Kidney (tissue), 14 donors: ENCODE measurements around the gene BUD31. TPM values are rescaled to one million over a fixed set of nuclear protein-coding genes. Genes with fewer than 3 reads are reported as not detected.
"Not testable (repeated sequence)": the region's sequence is repeated elsewhere in the genome, so short reads cannot be mapped to it uniquely, and the experiment has no call there.

Experiments
- DNase-seq, 5 donors: peaks; one replicate each; pipeline ENCODE4 v3.0.0-alpha.2; 2013 to 2020
- FAIRE-seq: peaks from 2 replicates; lab custom pipeline; 2012; peaks lifted over from hg19 to GRCh38; lab: Jason Lieb, UNC
- H3K27ac ChIP-seq, 2 donors: one replicate each; pipeline ENCODE4 v1.7.0; 2013; ENCODE audit warnings: low read depth in 2 of 2, low read length in 2 of 2, inconsistent platforms in 1 of 2
- H3K27me3 ChIP-seq: one replicate; pipeline ENCODE4 v1.7.1; 2013; ENCODE audit warnings: low read length, inconsistent platforms; ENCODE audit not compliant: control insufficient read depth, insufficient read depth
- H3K36me3 ChIP-seq, 3 donors: one replicate each; pipeline versions ENCODE4 v1.7.0 to v1.7.1; 2013; ENCODE audit warnings: low read length in 3 of 3, control low read depth in 1 of 3, inconsistent platforms in 1 of 3; ENCODE audit not compliant: insufficient read depth in 3 of 3, control insufficient read depth in 2 of 3
- H3K4me1 ChIP-seq, 3 donors: one replicate each; pipeline versions ENCODE4 v1.7.0 to v1.7.1; 2013; ENCODE audit warnings: low read length in 3 of 3, inconsistent platforms in 1 of 3, low read depth in 1 of 3; ENCODE audit not compliant: control insufficient read depth in 2 of 3, insufficient read depth in 2 of 3
- H3K4me3 ChIP-seq, 3 donors: one replicate each; pipeline versions ENCODE4 v1.7.0 to v1.8.1; 2013; ENCODE audit warnings: low read length in 3 of 3, control low read depth in 1 of 3, inconsistent platforms in 1 of 3
- H3K9ac ChIP-seq, 3 donors: one replicate each; pipeline versions ENCODE4 v1.7.0 to v1.7.1; 2013; ENCODE audit warnings: low read length in 3 of 3, control low read depth in 1 of 3, inconsistent platforms in 1 of 3
- H3K9me3 ChIP-seq, 3 donors: one replicate each; pipeline versions ENCODE4 v1.7.0 to v1.7.1; 2013; ENCODE audit warnings: low read length in 3 of 3, control low read depth in 1 of 3, inconsistent platforms in 1 of 3; ENCODE audit not compliant: control insufficient read depth in 2 of 3, insufficient read depth in 1 of 3
- CTCF ChIP-seq: IDR thresholded peaks from 3 replicates; pipeline ENCODE4 v1.5.1; 2012; ENCODE audit warnings: mild to moderate bottlenecking, moderate library complexity, borderline replicate concordance; ENCODE audit not compliant: insufficient read depth; ENCODE audit errors: extremely low read depth
- intact Hi-C: fragments of 100-400 bp; cut with DNase I; formaldehyde crosslinking; loops from one replicate; pipeline ENCODE4 v1.11.1; 2022
- polyA plus RNA-seq: library from polyadenylated mRNA; stranded (reverse); fragments of 350-450 nt; fragmentation: Illumina TruSeq; extraction: RNeasy Lipid Tissue Mini Kit (QIAGEN cat#74804); gene quantifications from one replicate; pipeline ENCODE4 v1.2.3, GENCODE V29; 2014; ENCODE audit warnings: low read depth, low replicate concordance; ENCODE audit not compliant: insufficient read depth
- total RNA-seq: library from RNA; stranded (reverse); fragmentation: NEBNext Ultra II Directional; extraction: Animal tissue kit (Norgen Biotek cat#: 25700); gene quantifications from one replicate; pipeline ENCODE4 v1.2.1, GENCODE V29; 2021
- donor health status: control.
- donor health status: control.
- donor health status: control.
- donor health status: control.
- donor health status: control.
- donor health status: DM: yes; HTN: yes; CAD: no.
- donor health status: Normal renal cell carcinoma (clear cell type).

BUD31 gene
- total and polyA plus RNA-seq, 2 donors from 2014 or later: 79.0 to 141 TPM

GRCh38 chr7:99410635-99411034 is 1.9 kb downstream of the BUD31 start:
- peaks cover 0 to 23% (median 8%) of the 10 kb centered on the region in 3 donors for H3K4me1 ChIP-seq
- peaks cover 16 to 31% (median 17%) of the 10 kb centered on the region in 3 donors for H3K36me3 ChIP-seq
- TF ChIP-seq CTCF: no peak
- no peaks in the 10 kb centered on the region for H3K9me3 ChIP-seq
- intact Hi-C loops: no loop called here
- no peaks in the 10 kb centered on the region for H3K27me3 ChIP-seq
- DNase-seq: no peak
- no peak overlapping the region for H3K27ac ChIP-seq
- H3K9ac ChIP-seq: no peak overlapping the region
- no peak overlapping the region for H3K4me3 ChIP-seq
- no peak for FAIRE-seq

- FAIRE-seq, intact Hi-C loops: not testable (repeated sequence)
Observed at GRCh38 chr7:99415513-99416127, 6.9 kb downstream of the BUD31 start.

GRCh38 chr7:99418260-99418659 is 9.5 kb downstream of the BUD31 start:
- intact Hi-C loops: no loop called here
- no peak for FAIRE-seq
- peaks cover 3 to 51% (median 28%) of the 10 kb centered on the region in 3 donors for H3K36me3 ChIP-seq

More at GRCh38 chr7:99415513-99416127, 6.9 kb downstream of the BUD31 start:
- TF ChIP-seq CTCF: peak; percentile 41
- peak in 4 of 5 donors; percentile 27 to 87 (median 38) for DNase-seq
- H3K36me3 ChIP-seq: peaks cover 17 to 63% (median 37%) of the 10 kb centered on the region in 3 donors
- not testable (repeated sequence) for H3K4me1 ChIP-seq, H3K27ac ChIP-seq, H3K27me3 ChIP-seq, H3K9me3 ChIP-seq, H3K4me3 ChIP-seq, H3K9ac ChIP-seq

More at GRCh38 chr7:99418260-99418659, 9.5 kb downstream of the BUD31 start:
- DNase-seq: no peak
- H3K27ac ChIP-seq: no peak overlapping the region
- H3K9ac ChIP-seq: no peak overlapping the region
- H3K4me1 ChIP-seq: no peaks in the 10 kb centered on the region
- no peaks in the 10 kb centered on the region for H3K9me3 ChIP-seq
- no peaks in the 10 kb centered on the region for H3K27me3 ChIP-seq
- no peak overlapping the region for H3K4me3 ChIP-seq
- TF ChIP-seq CTCF: no peak
